HepG2 (cell line): Measurements from ENCODE around the gene PRKAR1B. TPM values are rescaled to one million over a fixed set of nuclear protein-coding genes. Genes with fewer than 3 reads are reported as not detected.

ENCODE experiments used
- ATAC-seq: fragments of 200-7000 bp; cut with Tn5 transposase; 3 replicates; pipeline ENCODE4 v1.9.1; 2020; ENCODE audit warnings: mild to moderate bottlenecking, moderate library complexity
- BruUV-seq: library from RNA; stranded (reverse); fragments of 400-500 nt; replicated peaks from 2 replicates; lab custom pipeline; 2021; lab: Mats Ljungman, UMichigan
- CTCF ChIA-PET: fragments of 300-600 bp; formaldehyde crosslinking; extraction: SDS; loops from one replicate; lab custom pipeline; 2021; ENCODE audit warnings: low total read pairs, inconsistent platforms, low intra/inter-chr PET ratio; lab: Yijun Ruan, JAX
- POLR2A ChIA-PET: fragments of 350-600 bp; sonication (Branson Sonifier 250); formaldehyde crosslinking; loops from one replicate; lab custom pipeline; 2020; ENCODE audit warnings: antibody characterized with exemption, inconsistent platforms; lab: Yijun Ruan, JAX
- DNase-seq: peaks from one replicate; pipeline ENCODE4 v3.0.0-alpha.2; 2015; ENCODE audit warnings: low spot score
- FAIRE-seq: peaks from 3 replicates; lab custom pipeline; 2011; peaks lifted over from hg19 to GRCh38; lab: Jason Lieb, UNC
- H2AFZ ChIP-seq: one replicate; pipeline ENCODE4 v1.6.1; 2011; ENCODE audit warnings: low read length, inconsistent platforms
- H3K27ac ChIP-seq: fragments of 300-600 bp; 3 replicates; pipeline ENCODE4 v1.8.0; 2011; ENCODE audit warnings: mixed run types, mild to moderate bottlenecking, mixed read lengths, low read length, inconsistent platforms; ENCODE audit not compliant: insufficient read depth; ENCODE audit errors: extremely low read length
- H3K27me3 ChIP-seq, 2 experiments: fragments of 200-600 bp in 1 of 2; 2 replicates in 1 of 2; 3 replicates in 1 of 2; pipeline versions ENCODE4 v1.6.0 to v1.8.0; 2011; ENCODE audit warnings: low read length in 2 of 2, mild to moderate bottlenecking in 2 of 2, moderate library complexity in 2 of 2, inconsistent platforms in 1 of 2; ENCODE audit not compliant: insufficient read depth in 2 of 2, control insufficient read depth in 1 of 2
- H3K36me3 ChIP-seq, 2 experiments: fragments of 200-600 bp in 1 of 2; replicated peaks in 1 of 2; 2 replicates in 1 of 2; 3 replicates in 1 of 2; pipeline versions ENCODE4 v1.5.1 to v1.8.0; 2011; ENCODE audit warnings: low read length in 2 of 2, inconsistent platforms in 1 of 2; ENCODE audit not compliant: insufficient read depth in 2 of 2, control insufficient read depth in 1 of 2
- H3K4me1 ChIP-seq: 2 replicates; pipeline ENCODE4 v1.5.1; 2012; ENCODE audit warnings: low read length, inconsistent platforms; ENCODE audit not compliant: insufficient read depth
- H3K4me2 ChIP-seq: 2 replicates; pipeline ENCODE4 v1.6.0; 2011; ENCODE audit warnings: low read depth, low read length, inconsistent platforms
- H3K4me3 ChIP-seq, 3 experiments: fragments of 200-600 bp in 1 of 3; sonication (generic), shearing (Covaris generic) in 1 of 3; replicated peaks in 1 of 3; 2 replicates each; pipeline ENCODE4 v1.5.1; 2011 to 2016; ENCODE audit warnings: low read length in 3 of 3, inconsistent platforms in 2 of 3, low read depth in 2 of 3, mild to moderate bottlenecking in 2 of 3, control low read depth in 1 of 3, mixed read lengths in 1 of 3; ENCODE audit not compliant: insufficient read depth in 1 of 3
- H3K79me2 ChIP-seq: one replicate; pipeline ENCODE4 v1.6.1; 2011; ENCODE audit warnings: low read length, inconsistent platforms; ENCODE audit not compliant: insufficient read depth
- H3K9ac ChIP-seq: 2 replicates; pipeline ENCODE4 v1.6.0; 2011; ENCODE audit warnings: mild to moderate bottlenecking, low read depth, low read length, inconsistent platforms; ENCODE audit not compliant: insufficient read depth
- H3K9me3 ChIP-seq: 2 replicates; pipeline ENCODE4 v1.5.1; 2012; ENCODE audit warnings: mild to moderate bottlenecking, low read length
- H4K20me1 ChIP-seq: 2 replicates; pipeline ENCODE4 v1.6.0; 2011; ENCODE audit warnings: inconsistent platforms, mild to moderate bottlenecking, low read length, moderate library complexity; ENCODE audit not compliant: insufficient read depth
- ELF3 ChIP-seq: IDR thresholded peaks from 2 replicates; pipeline ENCODE4 v1.6.1; 2016; ENCODE audit warnings: missing genetic modification reagents, missing compliant biosample characterization
- ETV6 ChIP-seq: sonication (generic); formaldehyde crosslinking; conservative IDR thresholded peaks from 2 replicates; pipeline ENCODE4 v1.4.0; 2020; ENCODE audit warnings: missing genetic modification reagents
- HDAC2 ChIP-seq: sonication (generic); formaldehyde crosslinking; IDR thresholded peaks from 2 replicates; pipeline ENCODE4 v1.4.0; 2020; ENCODE audit warnings: missing genetic modification reagents
- KLF11 ChIP-seq: IDR thresholded peaks from 2 replicates; pipeline ENCODE4 v1.6.1; 2016; ENCODE audit warnings: missing compliant biosample characterization
- NONO ChIP-seq, 2 experiments: fragments of 450-650 bp in 1 of 2; sonication (generic) in 1 of 2; formaldehyde crosslinking in 1 of 2; IDR thresholded peaks in 1 of 2; conservative IDR thresholded peaks in 1 of 2; 2 replicates each; pipeline versions ENCODE4 v1.6.1 to v1.8.0; 2017 to 2022; ENCODE audit warnings: mild to moderate bottlenecking in 1 of 2, missing genetic modification reagents in 1 of 2, moderate library complexity in 1 of 2
- RBM39 ChIP-seq: fragments of 200-400 bp; formaldehyde crosslinking; IDR thresholded peaks from one replicate; pipeline ENCODE4 v1.6.1; 2018; ENCODE audit warnings: antibody characterized with exemption, mild to moderate bottlenecking, low read depth, low read length; ENCODE audit not compliant: poor library complexity, severe bottlenecking
- SP4 ChIP-seq: sonication (generic); formaldehyde crosslinking; IDR thresholded peaks from 2 replicates; pipeline ENCODE4 v1.8.1; 2023; ENCODE audit warnings: mild to moderate bottlenecking, missing genetic modification reagents
- TARDBP ChIP-seq: sonication (generic); formaldehyde crosslinking; IDR thresholded peaks from 2 replicates; pipeline ENCODE4 v1.8.0; 2022; ENCODE audit warnings: mild to moderate bottlenecking, missing genetic modification reagents
- ZBTB21 ChIP-seq: sonication (generic); formaldehyde crosslinking; IDR thresholded peaks from 2 replicates; pipeline ENCODE4 v1.4.0; 2020; ENCODE audit warnings: missing genetic modification reagents
- ZNF326 ChIP-seq: sonication (generic); formaldehyde crosslinking; IDR thresholded peaks from 2 replicates; pipeline ENCODE4 v1.4.0; 2020; ENCODE audit warnings: missing genetic modification reagents, borderline replicate concordance
- WGBS: methylation state at CpG from one replicate; pipeline ENCODE4 v1.1.6; 2017; ENCODE audit warnings: low lambda C conversion rate; 5-methylcytosine and 5-hydroxymethylcytosine counted together
- in situ Hi-C: cut with HindIII; loops from 2 replicates; pipeline ENCODE4 v1.10.0; 2017; ENCODE audit warnings: low pct_unique_long_range_greater_than_20kb; ENCODE audit not compliant: extremely low pct_ligation_motif_present
- intact Hi-C: fragments of 100-400 bp; cut with micrococcal nuclease; formaldehyde crosslinking; loops from one replicate; pipeline ENCODE4 v1.10.0; 2022; ENCODE audit not compliant: unreplicated experiment
- polyA plus RNA-seq, 8 experiments: library from polyadenylated mRNA; depleted of rRNA in 3 of 8; stranded (reverse) in 7 of 8; unstranded in 1 of 8; fragments of >200 nt; fragmentation: Illumina TruSeq in 4 of 8; extraction: Trizol in 4 of 8; gene quantifications; 2 replicates each; pipeline versions ENCODE4 v1.2.1 to v1.2.3, GENCODE V29; 2011 to 2016; ENCODE audit warnings: low read depth in 4 of 8, missing spikeins in 1 of 8, mixed read lengths in 1 of 8; ENCODE audit not compliant: insufficient read depth in 1 of 8
- total RNA-seq, 5 experiments: library from RNA; depleted of rRNA; stranded (reverse); fragments of >200 nt; fragmentation: Illumina TruSeq; extraction: Trizol; gene quantifications; 2 replicates each; pipeline ENCODE4 v1.2.3, GENCODE V29; 2016; ENCODE audit warnings: low read depth in 1 of 5
- TF ChIP-seq, protein P1 (sequence below): sonication (generic); formaldehyde crosslinking; IDR thresholded peaks from 2 replicates; pipeline ENCODE4 v1.4.0; 2020; ENCODE audit warnings: mild to moderate bottlenecking, missing genetic modification reagents, borderline replicate concordance
- TF ChIP-seq, protein P2 (sequence below): sonication (generic); formaldehyde crosslinking; IDR thresholded peaks from 2 replicates; pipeline ENCODE4 v1.9.0; 2021; ENCODE audit warnings: missing genetic modification reagents, borderline replicate concordance
- TF ChIP-seq, protein P3 (sequence below): sonication (generic); formaldehyde crosslinking; IDR thresholded peaks from 2 replicates; pipeline ENCODE4 v1.9.0; 2022; ENCODE audit warnings: low read depth, missing genetic modification reagents

The PRKAR1B gene
- total and polyA plus RNA-seq, 2 of the 13 experiments (the other 11 are each of a cell fraction or from before 2014, with no cell fraction given) = 7.9 to 28.2 TPM

DNA sequence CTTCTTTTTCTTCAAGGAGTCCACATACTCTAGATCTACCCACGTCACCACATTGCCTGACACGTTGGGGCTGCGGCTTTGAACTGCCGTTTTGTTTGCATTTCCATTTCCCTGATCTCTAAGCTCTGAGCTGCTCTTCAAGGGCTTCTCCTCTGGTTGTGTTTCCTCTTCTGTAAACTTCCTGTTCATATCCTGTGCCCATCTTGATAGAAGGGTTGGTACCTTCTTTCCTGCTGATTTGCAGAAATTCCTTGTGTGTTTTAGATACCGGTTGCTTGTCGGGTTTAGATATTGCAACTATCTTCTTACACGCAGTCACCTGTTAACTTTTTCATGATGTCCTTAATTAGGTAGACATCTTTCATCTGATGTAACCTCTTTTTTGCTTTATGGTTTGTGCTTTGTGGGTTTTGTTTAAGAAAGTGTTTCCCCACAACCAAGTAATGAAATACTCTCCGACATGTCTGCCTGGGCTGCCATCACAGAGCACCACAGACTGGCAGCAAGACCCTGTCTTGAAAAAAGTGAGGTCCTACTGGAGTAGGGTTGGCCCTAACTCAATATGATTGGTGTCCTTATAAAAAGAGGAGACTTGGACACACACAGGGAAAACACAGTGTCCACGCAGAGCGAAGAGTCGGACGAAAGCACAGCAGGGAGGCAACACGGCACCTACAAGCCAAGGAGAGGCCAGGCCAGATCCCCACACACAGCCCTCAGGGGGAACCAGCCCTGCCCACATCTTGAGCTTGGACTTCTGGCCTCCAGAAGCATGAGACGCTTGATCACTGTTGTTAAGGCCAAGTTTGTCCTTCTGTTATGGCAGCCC lies 108.3 kb downstream of the PRKAR1B start:
- Histone ChIP-seq H3K9me3 (peaks cover 12% of the 10 kb centered on the region), H3K27ac (peak overlapping the region; percentile 92), H4K20me1 (no peaks in the 10 kb centered on the region), H3K4me2 (peak overlapping the region; percentile 90), H3K4me3 (peak overlapping the region; percentile 35 to 71 (median 56)), H3K27me3 (no peaks in the 10 kb centered on the region), H3K79me2 (peaks cover 8% of the 10 kb centered on the region), H3K4me1 (peaks cover 33% of the 10 kb centered on the region), H3K36me3 (peaks cover 1 to 8% of the 10 kb centered on the region in 2 experiments; a peak in 1 of 5 replicates), H3K9ac (peak overlapping the region; percentile 71), H2AFZ (no peak overlapping the region)
- DNase-seq (peak; percentile 91), ATAC-seq (peak; percentile 75), FAIRE-seq (peak; percentile 88)
- TSS peak; percentile 92 for BruUV-seq
- WGBS = 41% methylated on average over 14 of the region's 14 CpGs
- ChIA-PET CTCF (no interaction called here), POLR2A (interaction anchor here (0.7 to 1.2 kb wide), 5 partner anchors 66 to 147 kb away, joined by 3 read pairs; no protein-coding TSS in a partner anchor)
- in situ Hi-C loops = no loop called here
- intact Hi-C loops = loop anchor here (10.0 kb wide), 1 partner anchor 84 kb away; no protein-coding TSS in a partner anchor
- TF ChIP-seq, protein P1, sequence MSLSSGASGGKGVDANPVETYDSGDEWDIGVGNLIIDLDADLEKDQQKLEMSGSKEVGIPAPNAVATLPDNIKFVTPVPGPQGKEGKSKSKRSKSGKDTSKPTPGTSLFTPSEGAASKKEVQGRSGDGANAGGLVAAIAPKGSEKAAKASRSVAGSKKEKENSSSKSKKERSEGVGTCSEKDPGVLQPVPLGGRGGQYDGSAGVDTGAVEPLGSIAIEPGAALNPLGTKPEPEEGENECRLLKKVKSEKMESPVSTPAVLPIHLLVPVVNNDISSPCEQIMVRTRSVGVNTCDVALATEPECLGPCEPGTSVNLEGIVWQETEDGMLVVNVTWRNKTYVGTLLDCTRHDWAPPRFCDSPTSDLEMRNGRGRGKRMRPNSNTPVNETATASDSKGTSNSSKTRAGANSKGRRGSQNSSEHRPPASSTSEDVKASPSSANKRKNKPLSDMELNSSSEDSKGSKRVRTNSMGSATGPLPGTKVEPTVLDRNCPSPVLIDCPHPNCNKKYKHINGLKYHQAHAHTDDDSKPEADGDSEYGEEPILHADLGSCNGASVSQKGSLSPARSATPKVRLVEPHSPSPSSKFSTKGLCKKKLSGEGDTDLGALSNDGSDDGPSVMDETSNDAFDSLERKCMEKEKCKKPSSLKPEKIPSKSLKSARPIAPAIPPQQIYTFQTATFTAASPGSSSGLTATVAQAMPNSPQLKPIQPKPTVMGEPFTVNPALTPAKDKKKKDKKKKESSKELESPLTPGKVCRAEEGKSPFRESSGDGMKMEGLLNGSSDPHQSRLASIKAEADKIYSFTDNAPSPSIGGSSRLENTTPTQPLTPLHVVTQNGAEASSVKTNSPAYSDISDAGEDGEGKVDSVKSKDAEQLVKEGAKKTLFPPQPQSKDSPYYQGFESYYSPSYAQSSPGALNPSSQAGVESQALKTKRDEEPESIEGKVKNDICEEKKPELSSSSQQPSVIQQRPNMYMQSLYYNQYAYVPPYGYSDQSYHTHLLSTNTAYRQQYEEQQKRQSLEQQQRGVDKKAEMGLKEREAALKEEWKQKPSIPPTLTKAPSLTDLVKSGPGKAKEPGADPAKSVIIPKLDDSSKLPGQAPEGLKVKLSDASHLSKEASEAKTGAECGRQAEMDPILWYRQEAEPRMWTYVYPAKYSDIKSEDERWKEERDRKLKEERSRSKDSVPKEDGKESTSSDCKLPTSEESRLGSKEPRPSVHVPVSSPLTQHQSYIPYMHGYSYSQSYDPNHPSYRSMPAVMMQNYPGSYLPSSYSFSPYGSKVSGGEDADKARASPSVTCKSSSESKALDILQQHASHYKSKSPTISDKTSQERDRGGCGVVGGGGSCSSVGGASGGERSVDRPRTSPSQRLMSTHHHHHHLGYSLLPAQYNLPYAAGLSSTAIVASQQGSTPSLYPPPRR (CRISPR knock-in tag) = no peak
- TF ChIP-seq ELF3 (CRISPR knock-in tag) (peak; percentile 92), ZBTB21 (no peak), KLF11 (CRISPR knock-in tag) (no peak; the same call in 1 of the 2 replicates), ZNF326 (CRISPR knock-in tag) (no peak), RBM39 (no peak), ETV6 (CRISPR knock-in tag) (no peak), HDAC2 (CRISPR knock-in tag) (peak; percentile 42; the same call in 1 of the 2 replicates), TARDBP (CRISPR knock-in tag) (peak; percentile 39; the same call in 1 of the 2 replicates), NONO (IDR thresholded peaks at IDR 0.05) (no peak), NONO (CRISPR knock-in tag; conservative IDR thresholded peaks at IDR 0.05) (no peak), SP4 (CRISPR knock-in tag) (no peak)
- TF ChIP-seq, protein P2, sequence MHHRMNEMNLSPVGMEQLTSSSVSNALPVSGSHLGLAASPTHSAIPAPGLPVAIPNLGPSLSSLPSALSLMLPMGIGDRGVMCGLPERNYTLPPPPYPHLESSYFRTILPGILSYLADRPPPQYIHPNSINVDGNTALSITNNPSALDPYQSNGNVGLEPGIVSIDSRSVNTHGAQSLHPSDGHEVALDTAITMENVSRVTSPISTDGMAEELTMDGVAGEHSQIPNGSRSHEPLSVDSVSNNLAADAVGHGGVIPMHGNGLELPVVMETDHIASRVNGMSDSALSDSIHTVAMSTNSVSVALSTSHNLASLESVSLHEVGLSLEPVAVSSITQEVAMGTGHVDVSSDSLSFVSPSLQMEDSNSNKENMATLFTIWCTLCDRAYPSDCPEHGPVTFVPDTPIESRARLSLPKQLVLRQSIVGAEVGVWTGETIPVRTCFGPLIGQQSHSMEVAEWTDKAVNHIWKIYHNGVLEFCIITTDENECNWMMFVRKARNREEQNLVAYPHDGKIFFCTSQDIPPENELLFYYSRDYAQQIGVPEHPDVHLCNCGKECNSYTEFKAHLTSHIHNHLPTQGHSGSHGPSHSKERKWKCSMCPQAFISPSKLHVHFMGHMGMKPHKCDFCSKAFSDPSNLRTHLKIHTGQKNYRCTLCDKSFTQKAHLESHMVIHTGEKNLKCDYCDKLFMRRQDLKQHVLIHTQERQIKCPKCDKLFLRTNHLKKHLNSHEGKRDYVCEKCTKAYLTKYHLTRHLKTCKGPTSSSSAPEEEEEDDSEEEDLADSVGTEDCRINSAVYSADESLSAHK (CRISPR knock-in tag) = no peak
- TF ChIP-seq, protein P3, sequence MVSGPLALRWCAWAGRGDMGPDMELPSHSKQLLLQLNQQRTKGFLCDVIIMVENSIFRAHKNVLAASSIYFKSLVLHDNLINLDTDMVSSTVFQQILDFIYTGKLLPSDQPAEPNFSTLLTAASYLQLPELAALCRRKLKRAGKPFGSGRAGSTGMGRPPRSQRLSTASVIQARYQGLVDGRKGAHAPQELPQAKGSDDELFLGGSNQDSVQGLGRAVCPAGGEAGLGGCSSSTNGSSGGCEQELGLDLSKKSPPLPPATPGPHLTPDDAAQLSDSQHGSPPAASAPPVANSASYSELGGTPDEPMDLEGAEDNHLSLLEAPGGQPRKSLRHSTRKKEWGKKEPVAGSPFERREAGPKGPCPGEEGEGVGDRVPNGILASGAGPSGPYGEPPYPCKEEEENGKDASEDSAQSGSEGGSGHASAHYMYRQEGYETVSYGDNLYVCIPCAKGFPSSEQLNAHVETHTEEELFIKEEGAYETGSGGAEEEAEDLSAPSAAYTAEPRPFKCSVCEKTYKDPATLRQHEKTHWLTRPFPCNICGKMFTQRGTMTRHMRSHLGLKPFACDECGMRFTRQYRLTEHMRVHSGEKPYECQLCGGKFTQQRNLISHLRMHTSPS (CRISPR knock-in tag) = 0 out of 2 replicates have a peak, but pooled peaks have one; percentile 47
